Activated CD4-positive, alpha-beta memory T cell treated with anti-CD3 and anti-CD28 coated beads for 36 hours (primary cell): ENCODE measurements around the gene VPS72. TPM values are rescaled to one million over a fixed set of nuclear protein-coding genes. Genes with fewer than 3 reads are reported as not detected.
"Not testable (repeated sequence)": the region's sequence is repeated elsewhere in the genome, so short reads cannot be mapped to it uniquely, and the experiment has no call there.

ENCODE experiments used
- CTCF ChIA-PET: fragments of 350-600 bp; sonication (Branson Sonifier 250); formaldehyde crosslinking; loops from one replicate; lab custom pipeline; 2021; ENCODE audit warnings: antibody characterized with exemption, inconsistent platforms; lab: Charles Lee
- POLR2A ChIA-PET: fragments of 350-600 bp; sonication (Branson Sonifier 250); formaldehyde crosslinking; loops from one replicate; lab custom pipeline; 2021; ENCODE audit warnings: antibody characterized with exemption; lab: Charles Lee
- DNase-seq: peaks from one replicate; pipeline ENCODE4 v3.0.0-alpha.2; 2020
- H3K27ac Mint-ChIP-seq: one replicate; pipeline ENCODE4 v1.8.0; 2021; ENCODE audit warnings: mixed read lengths
- H3K27me3 Mint-ChIP-seq: one replicate; pipeline ENCODE4 v1.8.0; 2021; ENCODE audit warnings: mixed read lengths
- H3K36me3 Mint-ChIP-seq: one replicate; pipeline ENCODE4 v1.8.0; 2021; ENCODE audit warnings: mixed read lengths
- H3K4me1 Mint-ChIP-seq: one replicate; pipeline ENCODE4 v1.8.0; 2021; ENCODE audit warnings: low read depth, mixed read lengths
- H3K4me3 Mint-ChIP-seq: one replicate; pipeline ENCODE4 v1.8.0; 2021; ENCODE audit warnings: mild to moderate bottlenecking, mixed read lengths
- H3K9me3 Mint-ChIP-seq: one replicate; pipeline ENCODE4 v1.8.0; 2021; ENCODE audit warnings: mixed read lengths
- intact Hi-C: fragments of 100-400 bp; cut with micrococcal nuclease; formaldehyde crosslinking; loops from one replicate; pipeline ENCODE4 v1.15.1; 2023
- total RNA-seq, 2 experiments: library from RNA; stranded (reverse); gene quantifications; one replicate each; pipeline ENCODE4 v1.2.3, GENCODE V29; 2021

Gene VPS72, protein sequence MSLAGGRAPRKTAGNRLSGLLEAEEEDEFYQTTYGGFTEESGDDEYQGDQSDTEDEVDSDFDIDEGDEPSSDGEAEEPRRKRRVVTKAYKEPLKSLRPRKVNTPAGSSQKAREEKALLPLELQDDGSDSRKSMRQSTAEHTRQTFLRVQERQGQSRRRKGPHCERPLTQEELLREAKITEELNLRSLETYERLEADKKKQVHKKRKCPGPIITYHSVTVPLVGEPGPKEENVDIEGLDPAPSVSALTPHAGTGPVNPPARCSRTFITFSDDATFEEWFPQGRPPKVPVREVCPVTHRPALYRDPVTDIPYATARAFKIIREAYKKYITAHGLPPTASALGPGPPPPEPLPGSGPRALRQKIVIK
- total RNA-seq = 10 to 100 TPM; 77.6 to 80.4 TPM

GRCh38 chr1:151189637-151190445, at the start of gene VPS72:
Gene VPS72 (minus strand): TSS chr1:151190197. CDS start chr1:151190121, 76 bp downstream.
- peaks cover 22% of the 10 kb centered on the region for H3K4me1 Mint-ChIP-seq
- peak within 1 kb of the TSS; percentile 97 for H3K4me3 Mint-ChIP-seq
- intact Hi-C loops = loop anchor here (1.0 kb wide), 2 partner anchors 8 to 24 kb away; partner anchors contain the start of genes PIP5K1A and SCNM1
- H3K27ac Mint-ChIP-seq = peak within 1 kb of the TSS; percentile 94
- ChIA-PET CTCF (interaction anchor here (1.1 to 2.8 kb wide), 10 partner anchors 9 to 151 kb away, joined by 3 to 17 read pairs (median 5); partner anchors contain the start of genes PIP5K1A, TNFAIP8L2 and ZNF687), POLR2A (interaction anchor here (0.7 to 2.2 kb wide), 14 partner anchors 9 to 164 kb away, joined by 3 to 11 read pairs (median 4); partner anchors contain the start of genes PIP5K1A, PSMD4, TNFAIP8L2 and ZNF687)
- DNase-seq = peak; percentile 93
- peaks cover 6% of the 10 kb centered on the region for H3K36me3 Mint-ChIP-seq
- H3K27me3 Mint-ChIP-seq = no peaks in the 10 kb centered on the region
- H3K9me3 Mint-ChIP-seq = no peaks in the 10 kb centered on the region

DNA sequence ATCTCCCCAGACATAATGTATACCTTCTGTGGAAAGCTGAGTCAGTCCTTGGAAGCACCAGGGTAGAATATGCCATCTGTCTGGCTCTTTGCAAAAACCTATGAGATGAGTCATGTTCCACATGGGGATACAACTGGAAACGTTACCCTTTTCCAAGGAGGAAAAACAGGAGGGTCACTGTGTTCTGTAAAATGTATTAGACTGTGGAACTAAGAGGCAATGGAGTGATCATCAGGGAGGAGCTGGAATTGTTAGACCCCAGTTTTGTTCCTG, 48.4 kb upstream of the VPS72 start:
- Mint-ChIP-seq H3K4me3 (no peak overlapping the region), H3K4me1 (peaks cover 2% of the 10 kb centered on the region), H3K9me3 (no peaks in the 10 kb centered on the region), H3K27me3 (no peaks in the 10 kb centered on the region), H3K36me3 (peaks cover 62% of the 10 kb centered on the region), H3K27ac (no peak overlapping the region)
- ChIA-PET CTCF (interaction anchor here (1.1 kb wide), 1 partner anchor 13 kb away, joined by 4 read pairs; no protein-coding TSS in a partner anchor), POLR2A (no interaction called here)
- DNase-seq = no peak
- intact Hi-C loops = no loop called here

- H3K36me3 Mint-ChIP-seq = peaks cover 58% of the 10 kb centered on the region
- POLR2A ChIA-PET = interaction anchor here (0.7 kb wide), 1 partner anchor 303 kb away, joined by 4 read pairs; no protein-coding TSS in a partner anchor
Observed at GRCh38 chr1:151237678-151238466, 47.9 kb upstream of the VPS72 start.

GRCh38 chr1:151235235-151235634, 45.2 kb upstream of the VPS72 start:
- intact Hi-C loops = no loop called here
- no peak for DNase-seq
- Mint-ChIP-seq H3K27ac (peak overlapping the region; percentile 33), H3K9me3 (no peaks in the 10 kb centered on the region), H3K36me3 (peaks cover 59% of the 10 kb centered on the region), H3K27me3 (no peaks in the 10 kb centered on the region), H3K4me1 (peaks cover 2% of the 10 kb centered on the region), H3K4me3 (no peak overlapping the region)
- CTCF ChIA-PET = interaction anchor here (4.1 kb wide), 1 partner anchor 17 kb away, joined by 20 read pairs; no protein-coding TSS in a partner anchor
- POLR2A ChIA-PET = interaction anchor here (1.0 to 1.2 kb wide), 2 partner anchors 17 to 19 kb away, joined by 3 to 4 read pairs; partner anchors contain the start of gene PSMD4

More at GRCh38 chr1:151237678-151238466, 47.9 kb upstream of the VPS72 start:
- no peaks in the 10 kb centered on the region for H3K27me3 Mint-ChIP-seq
- intact Hi-C loops = no loop called here
- CTCF ChIA-PET = interaction anchor here (1.1 to 4.1 kb wide), 2 partner anchors 14 kb away, joined by 4 to 20 read pairs; no protein-coding TSS in a partner anchor
- H3K4me1 Mint-ChIP-seq = peaks cover 2% of the 10 kb centered on the region
- H3K27ac Mint-ChIP-seq = no peak overlapping the region
- no peak overlapping the region for H3K4me3 Mint-ChIP-seq
- H3K9me3 Mint-ChIP-seq = no peaks in the 10 kb centered on the region
- DNase-seq = no peak

- Mint-ChIP-seq H3K4me3 (no peak overlapping the region), H3K9me3 (no peaks in the 10 kb centered on the region), H3K36me3 (peaks cover 15% of the 10 kb centered on the region), H3K27ac (no peak overlapping the region), H3K27me3 (no peaks in the 10 kb centered on the region), H3K4me1 (peaks cover 8% of the 10 kb centered on the region)
- POLR2A ChIA-PET = no interaction called here
- no peak for DNase-seq
- intact Hi-C loops = no loop called here
- CTCF ChIA-PET = interaction anchor here (0.8 kb wide), 1 partner anchor 122 kb away, joined by 3 read pairs; no protein-coding TSS in a partner anchor
Observed at GRCh38 chr1:151222130-151222529, 32.1 kb upstream of the VPS72 start.

GRCh38 chr1:151221616-151222015, 31.6 kb upstream of the VPS72 start:
- Mint-ChIP-seq H3K4me3 (no peak overlapping the region), H3K4me1 (peaks cover 9% of the 10 kb centered on the region), H3K27me3 (no peaks in the 10 kb centered on the region), H3K27ac (no peak overlapping the region), H3K9me3 (no peaks in the 10 kb centered on the region), H3K36me3 (peaks cover 13% of the 10 kb centered on the region)
- no peak for DNase-seq
- ChIA-PET POLR2A (no interaction called here), CTCF (interaction anchor here (0.8 kb wide), 1 partner anchor 122 kb away, joined by 3 read pairs; no protein-coding TSS in a partner anchor)
- intact Hi-C loops = no loop called here

DNA sequence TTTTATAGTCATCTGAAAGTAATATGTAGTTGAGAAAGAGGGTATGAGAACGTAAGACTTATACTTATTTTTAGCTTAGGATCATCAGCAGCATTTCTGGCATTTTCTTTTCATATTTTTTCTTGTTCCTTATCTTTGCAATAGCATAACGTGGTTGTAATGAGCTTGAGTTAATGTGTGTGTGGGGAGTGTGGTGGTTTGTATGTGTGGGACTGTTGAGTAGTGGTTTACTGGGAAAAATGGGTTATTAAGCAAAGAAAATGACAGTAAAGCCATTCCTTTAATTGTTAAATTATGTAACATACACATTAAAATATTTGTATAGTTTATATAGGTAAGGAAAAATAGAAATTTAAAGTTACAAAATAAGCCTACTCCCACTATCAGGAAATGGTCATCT, 23.6 kb upstream of the VPS72 start:
- intact Hi-C loops = no loop called here
- H3K9me3 Mint-ChIP-seq = no peaks in the 10 kb centered on the region
- POLR2A ChIA-PET = interaction anchor here (1.2 kb wide), 1 partner anchor 34 kb away, joined by 3 read pairs; no protein-coding TSS in a partner anchor
- H3K36me3 Mint-ChIP-seq = peaks cover 24% of the 10 kb centered on the region
- CTCF ChIA-PET = interaction anchor here (2.3 kb wide), 1 partner anchor 113 kb away, joined by 13 read pairs; no protein-coding TSS in a partner anchor
- no peaks in the 10 kb centered on the region for H3K27me3 Mint-ChIP-seq
- peaks cover 32% of the 10 kb centered on the region for H3K4me1 Mint-ChIP-seq
- no peak overlapping the region for H3K4me3 Mint-ChIP-seq
- no peak for DNase-seq
- H3K27ac Mint-ChIP-seq = no peak overlapping the region

- intact Hi-C loops = no loop called here
- Mint-ChIP-seq H3K9me3 (no peaks in the 10 kb centered on the region), H3K4me1 (peaks cover 27% of the 10 kb centered on the region), H3K27me3 (no peaks in the 10 kb centered on the region), H3K4me3 (no peak overlapping the region), H3K27ac (peak overlapping the region; percentile 16), H3K36me3 (peaks cover 24% of the 10 kb centered on the region)
- POLR2A ChIA-PET = interaction anchor here (0.7 to 1.7 kb wide), 4 partner anchors 12 to 70 kb away, joined by 3 to 5 read pairs (median 3); partner anchors contain the start of gene ZNF687
- CTCF ChIA-PET = interaction anchor here (0.7 to 2.3 kb wide), 3 partner anchors 16 to 188 kb away, joined by 3 to 13 read pairs (median 5); no protein-coding TSS in a partner anchor
- DNase-seq = peak; percentile 29
Observed at GRCh38 chr1:151211972-151212705, 22.1 kb upstream of the VPS72 start.

- Mint-ChIP-seq H3K4me1 (peaks cover 25% of the 10 kb centered on the region), H3K27ac (peak overlapping the region; percentile 8), H3K9me3 (no peaks in the 10 kb centered on the region), H3K36me3 (peaks cover 26% of the 10 kb centered on the region), H3K4me3 (no peak overlapping the region), H3K27me3 (no peaks in the 10 kb centered on the region)
- ChIA-PET POLR2A (interaction anchor here (1.3 kb wide), 1 partner anchor 71 kb away, joined by 3 read pairs; the partner anchor contains the start of gene ZNF687), CTCF (no interaction called here)
- intact Hi-C loops = no loop called here
- DNase-seq = no peak
Observed at GRCh38 chr1:151210830-151211229, 20.8 kb upstream of the VPS72 start.

GRCh38 chr1:151205381-151205965, 15.5 kb upstream of the VPS72 start:
- H3K27me3 Mint-ChIP-seq, intact Hi-C loops, H3K9me3 Mint-ChIP-seq, DNase-seq, H3K4me3 Mint-ChIP-seq: not testable (repeated sequence)
- ChIA-PET CTCF (interaction anchor here (1.5 kb wide), 1 partner anchor 46 kb away, joined by 7 read pairs; no protein-coding TSS in a partner anchor), POLR2A (interaction anchor here (1.2 kb wide), 1 partner anchor 76 kb away, joined by 3 read pairs; no protein-coding TSS in a partner anchor)
- H3K27ac Mint-ChIP-seq = peak overlapping the region; percentile 23
- H3K36me3 Mint-ChIP-seq = peaks cover 12% of the 10 kb centered on the region
- H3K4me1 Mint-ChIP-seq = peaks cover 25% of the 10 kb centered on the region
